Glutamatergic neuron (in vitro differentiated cells): Measurements from ENCODE around the gene GARRE1. TPM values are rescaled to one million over a fixed set of nuclear protein-coding genes. Genes with fewer than 3 reads are reported as not detected.
A peak's percentile ranks its signal among the peaks of the same experiment; 100 is the strongest.
"Not testable (repeated sequence)": the region's sequence is repeated elsewhere in the genome, so short reads cannot be mapped to it uniquely, and the experiment has no call there.

Experiments used
- DNase-seq: peaks from one replicate; pipeline ENCODE4 v3.0.0; 2022
- H3K27ac Mint-ChIP-seq: one replicate; pipeline ENCODE4 v1.8.0; 2020; ENCODE audit warnings: mild to moderate bottlenecking, mixed read lengths, inconsistent platforms; ENCODE audit not compliant: unreplicated experiment
- H3K27me3 Mint-ChIP-seq: one replicate; pipeline ENCODE4 v1.8.0; 2020; ENCODE audit warnings: mild to moderate bottlenecking, moderate library complexity, mixed read lengths, inconsistent platforms; ENCODE audit not compliant: unreplicated experiment
- H3K36me3 Mint-ChIP-seq: one replicate; pipeline ENCODE4 v1.8.0; 2020; ENCODE audit warnings: mild to moderate bottlenecking, mixed read lengths, inconsistent platforms; ENCODE audit not compliant: unreplicated experiment
- H3K4me1 Mint-ChIP-seq: one replicate; pipeline ENCODE4 v1.8.0; 2020; ENCODE audit warnings: mild to moderate bottlenecking, low read depth, mixed read lengths, inconsistent platforms; ENCODE audit not compliant: unreplicated experiment
- H3K4me3 Mint-ChIP-seq: one replicate; pipeline ENCODE4 v1.8.0; 2020; ENCODE audit warnings: mild to moderate bottlenecking, mixed read lengths, inconsistent platforms; ENCODE audit not compliant: unreplicated experiment
- H3K9me3 Mint-ChIP-seq: one replicate; pipeline ENCODE4 v1.8.0; 2020; ENCODE audit warnings: mild to moderate bottlenecking, moderate library complexity, mixed read lengths, inconsistent platforms; ENCODE audit not compliant: unreplicated experiment
- CTCF ChIP-seq: fragments of 200-600 bp; sonication (generic); IDR thresholded peaks from one replicate; pipeline ENCODE4 v1.5.0; 2021; ENCODE audit not compliant: partially characterized antibody, unreplicated experiment
- total RNA-seq: library from RNA; stranded (reverse); fragmentation: NEBNext Ultra II Directional; extraction: Animal tissue kit (Norgen Biotek cat#: 25700); gene quantifications from one replicate; pipeline ENCODE4 v1.2.1, GENCODE V29; 2021; ENCODE audit not compliant: unreplicated experiment

The GARRE1 gene
- total RNA-seq, 1 donor from 2014 or later, result 34.4 TPM

- DNase-seq, result no peak
- Mint-ChIP-seq H3K36me3 (no peaks in the 10 kb centered on the region), H3K27me3 (peaks cover 2% of the 10 kb centered on the region), H3K4me3 (no peak overlapping the region), H3K4me1 (no peaks in the 10 kb centered on the region), H3K9me3 (peaks cover 3% of the 10 kb centered on the region), H3K27ac (no peak overlapping the region)
- TF ChIP-seq CTCF, result no peak
These were observed 10.3 kb upstream of the GARRE1 start for GRCh38 chr19:34243876-34244578.

- Mint-ChIP-seq H3K27ac (no peak overlapping the region), H3K9me3 (peaks cover 3% of the 10 kb centered on the region), H3K27me3 (peaks cover 2% of the 10 kb centered on the region), H3K36me3 (no peaks in the 10 kb centered on the region), H3K4me1 (no peaks in the 10 kb centered on the region), H3K4me3 (no peak overlapping the region)
- TF ChIP-seq CTCF, result no peak
- DNase-seq, result no peak
These were observed 9.6 kb upstream of the GARRE1 start for GRCh38 chr19:34244611-34245299.

- H3K36me3 Mint-ChIP-seq, result no peaks in the 10 kb centered on the region
- H3K27me3 Mint-ChIP-seq, result peaks cover 2% of the 10 kb centered on the region
- H3K4me3 Mint-ChIP-seq, result no peak overlapping the region
- H3K4me1 Mint-ChIP-seq, result no peaks in the 10 kb centered on the region
- no peak overlapping the region for H3K27ac Mint-ChIP-seq
- DNase-seq, result no peak
- no peak for TF ChIP-seq CTCF
- peaks cover 3% of the 10 kb centered on the region for H3K9me3 Mint-ChIP-seq
These were observed 8.0 kb upstream of the GARRE1 start for GRCh38 chr19:34246340-34246739.

- DNase-seq, result no peak
- peaks cover 8% of the 10 kb centered on the region for H3K27me3 Mint-ChIP-seq
- peaks cover 2% of the 10 kb centered on the region for H3K4me1 Mint-ChIP-seq
- peaks cover 12% of the 10 kb centered on the region for H3K9me3 Mint-ChIP-seq
- H3K4me3 Mint-ChIP-seq, result no peak overlapping the region
- no peak overlapping the region for H3K27ac Mint-ChIP-seq
- peaks cover 5% of the 10 kb centered on the region for H3K36me3 Mint-ChIP-seq
- TF ChIP-seq CTCF, result no peak
These were observed 5.4 kb upstream of the GARRE1 start for GRCh38 chr19:34248941-34249340.

DNA sequence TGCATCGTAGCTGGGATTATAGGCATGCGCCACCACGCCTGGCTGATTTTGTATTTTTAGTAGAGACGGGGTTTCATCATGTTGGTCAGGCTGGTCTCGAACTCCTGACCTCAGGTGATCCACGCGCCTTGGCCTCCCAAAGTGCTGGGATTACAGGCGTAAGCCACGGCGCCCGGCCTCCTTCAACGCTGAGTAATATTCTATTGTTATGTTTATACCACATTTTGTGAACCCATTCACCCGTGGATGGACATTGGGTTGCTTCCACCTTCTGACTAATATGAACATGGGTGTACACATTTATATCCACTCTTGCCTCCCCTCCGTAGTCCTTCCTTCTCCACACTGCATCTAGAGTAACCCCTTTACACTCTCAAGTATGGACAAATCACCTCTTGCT lies 1.2 kb upstream of the GARRE1 start:
- peak overlapping the region; percentile 94 for H3K4me3 Mint-ChIP-seq
- H3K4me1 Mint-ChIP-seq, H3K36me3 Mint-ChIP-seq, DNase-seq, H3K27me3 Mint-ChIP-seq: not testable (repeated sequence)
- H3K27ac Mint-ChIP-seq, result peak overlapping the region; percentile 97
- H3K9me3 Mint-ChIP-seq, result peaks cover 14% of the 10 kb centered on the region

- peaks cover 14% of the 10 kb centered on the region for H3K9me3 Mint-ChIP-seq
- DNase-seq, H3K4me1 Mint-ChIP-seq, H3K36me3 Mint-ChIP-seq, H3K27me3 Mint-ChIP-seq: not testable (repeated sequence)
- H3K27ac Mint-ChIP-seq, result peak overlapping the region; percentile 97
- peak overlapping the region; percentile 94 for H3K4me3 Mint-ChIP-seq
These were observed 691 bp upstream of the GARRE1 start for GRCh38 chr19:34253681-34254045.
